Measurements from ENCODE around the gene RALY.

RALY gene

GRCh38 chr20:34084227-34084923 lies 90.7 kb downstream of the RALY start:
- no peak overlapping the region for H3K4me2 ChIP-seq (ENCODE audit: low read depth, low read length, poor library complexity, severe bottlenecking)
- H3F3A ChIP-seq (ENCODE audit: low read depth) = no peaks in the 10 kb centered on the region
- no peaks in the 10 kb centered on the region for H3K9me2 ChIP-seq (replicated peaks; ENCODE audit: low read depth, low read length)
- peaks cover 32% of the 10 kb centered on the region for H4K20me1 ChIP-seq (ENCODE audit: insufficient read depth, low read length, poor library complexity, severe bottlenecking)
- no peak overlapping the region for H3K4me3 ChIP-seq (ENCODE audit: low read length, poor library complexity, severe bottlenecking)
- H3K4me1 ChIP-seq (ENCODE audit: insufficient read depth, low read length, poor library complexity, severe bottlenecking) = peaks cover 3% of the 10 kb centered on the region
- H2AFZ ChIP-seq (ENCODE audit: low read length) = no peak overlapping the region
- no peak overlapping the region for H3K9ac ChIP-seq (ENCODE audit: low read depth, low read length, poor library complexity, severe bottlenecking)
- no peak for TF ChIP-seq CTCF (conservative IDR thresholded peaks at IDR 0.05; ENCODE audit: low read length)
- H3K27me3 ChIP-seq (ENCODE audit: insufficient read depth, low read length, poor library complexity, severe bottlenecking) = no peaks in the 10 kb centered on the region
- no peaks in the 10 kb centered on the region for H3K9me3 ChIP-seq (ENCODE audit: insufficient read depth, low read depth, low read length)
- peaks cover 79% of the 10 kb centered on the region; the same call in 1 of the 2 replicates for H3K36me3 ChIP-seq (ENCODE audit: insufficient read depth, low read length)
- H3K79me2 ChIP-seq (ENCODE audit: insufficient read depth, low read length) = peaks cover 12% of the 10 kb centered on the region; the same call in 1 of the 2 replicates

- no peak overlapping the region for H3K4me3 ChIP-seq (ENCODE audit: low read length, poor library complexity, severe bottlenecking)
- no peaks in the 10 kb centered on the region for H3K9me3 ChIP-seq (ENCODE audit: insufficient read depth, low read depth, low read length)
- no peak overlapping the region for H2AFZ ChIP-seq (ENCODE audit: low read length)
- H3K9ac ChIP-seq (ENCODE audit: low read depth, low read length, poor library complexity, severe bottlenecking) = no peak overlapping the region
- H3F3A ChIP-seq (ENCODE audit: low read depth) = no peaks in the 10 kb centered on the region
- H4K20me1 ChIP-seq (ENCODE audit: insufficient read depth, low read length, poor library complexity, severe bottlenecking) = peaks cover 32% of the 10 kb centered on the region
- H3K9me2 ChIP-seq (replicated peaks; ENCODE audit: low read depth, low read length) = no peaks in the 10 kb centered on the region
- peaks cover 78% of the 10 kb centered on the region; the same call in 1 of the 2 replicates for H3K36me3 ChIP-seq (ENCODE audit: insufficient read depth, low read length)
- H3K4me1 ChIP-seq (ENCODE audit: insufficient read depth, low read length, poor library complexity, severe bottlenecking) = peaks cover 3% of the 10 kb centered on the region
- H3K79me2 ChIP-seq (ENCODE audit: insufficient read depth, low read length) = peaks cover 12% of the 10 kb centered on the region; the same call in 1 of the 2 replicates
- TF ChIP-seq EZH2phosphoT487 (IDR thresholded peaks at IDR 0.05; ENCODE audit: borderline replicate concordance) (no peak), CTCF (conservative IDR thresholded peaks at IDR 0.05; ENCODE audit: low read length) (no peak)
- no peak overlapping the region for H3K4me2 ChIP-seq (ENCODE audit: low read depth, low read length, poor library complexity, severe bottlenecking)
- no peaks in the 10 kb centered on the region for H3K27me3 ChIP-seq (ENCODE audit: insufficient read depth, low read length, poor library complexity, severe bottlenecking)
These were observed 91.9 kb downstream of the RALY start for GRCh38 chr20:34085544-34086040.

DNA sequence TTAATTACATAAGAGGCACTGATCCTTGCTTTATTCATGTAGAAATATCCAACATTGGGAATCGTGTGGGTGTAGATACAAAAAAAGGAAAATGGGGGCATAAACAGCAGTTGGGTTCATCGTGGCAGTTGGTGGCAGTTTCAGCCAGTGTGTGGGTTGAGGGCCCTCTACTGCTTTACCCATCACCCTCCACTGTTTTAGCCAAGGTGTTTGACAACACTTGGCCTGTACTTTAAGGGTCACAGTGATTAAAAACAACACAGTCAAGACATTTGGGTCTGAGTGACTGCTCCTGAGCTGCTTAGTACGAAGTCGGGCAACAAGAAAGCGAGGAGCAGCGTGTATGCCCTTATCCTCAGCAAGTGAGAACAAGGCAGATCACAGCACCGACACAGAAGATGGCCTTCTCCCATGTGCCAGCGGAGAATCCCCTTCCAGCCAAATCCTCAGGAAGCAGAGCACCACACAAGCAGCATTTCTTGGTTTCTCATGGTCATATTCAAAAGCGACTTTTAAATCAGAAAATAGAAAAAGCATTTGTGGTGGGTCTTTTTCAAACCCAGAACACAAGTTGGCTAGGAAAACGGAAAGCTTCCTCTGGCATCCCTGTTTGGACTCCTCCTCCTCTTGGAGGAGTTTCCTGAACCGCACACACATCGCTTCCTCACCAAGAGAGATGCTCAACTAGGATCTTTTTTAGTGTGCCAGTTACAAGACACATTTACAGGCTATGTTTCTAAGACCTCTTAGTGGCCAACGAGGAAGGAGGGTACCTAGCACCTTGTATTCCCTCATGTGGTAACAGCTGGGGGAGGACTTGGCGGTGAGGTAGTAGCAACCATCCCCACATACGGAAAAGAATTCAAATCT lies 94.8 kb downstream of the RALY start:
- no peaks in the 10 kb centered on the region for H3F3A ChIP-seq (ENCODE audit: low read depth)
- peaks cover 82% of the 10 kb centered on the region for H3K36me3 ChIP-seq (ENCODE audit: insufficient read depth, low read length)
- no peaks in the 10 kb centered on the region for H3K9me2 ChIP-seq (replicated peaks; ENCODE audit: low read depth, low read length)
- no peaks in the 10 kb centered on the region for H3K27me3 ChIP-seq (ENCODE audit: insufficient read depth, low read length, poor library complexity, severe bottlenecking)
- H3K9me3 ChIP-seq (ENCODE audit: insufficient read depth, low read depth, low read length) = no peaks in the 10 kb centered on the region
- peaks cover 3% of the 10 kb centered on the region for H3K4me1 ChIP-seq (ENCODE audit: insufficient read depth, low read length, poor library complexity, severe bottlenecking)
- no peak for TF ChIP-seq CTCF (conservative IDR thresholded peaks at IDR 0.05; ENCODE audit: low read length)
- TF ChIP-seq EZH2phosphoT487 (IDR thresholded peaks at IDR 0.05; ENCODE audit: borderline replicate concordance) = no peak
- no peak overlapping the region for H2AFZ ChIP-seq (ENCODE audit: low read length)
- H3K79me2 ChIP-seq (ENCODE audit: insufficient read depth, low read length) = peaks cover 16% of the 10 kb centered on the region; the same call in 1 of the 2 replicates
- no peak overlapping the region for H3K4me3 ChIP-seq (ENCODE audit: low read length, poor library complexity, severe bottlenecking)
- H3K9ac ChIP-seq (ENCODE audit: low read depth, low read length, poor library complexity, severe bottlenecking) = no peak overlapping the region
- no peak overlapping the region for H3K4me2 ChIP-seq (ENCODE audit: low read depth, low read length, poor library complexity, severe bottlenecking)
- H4K20me1 ChIP-seq (ENCODE audit: insufficient read depth, low read length, poor library complexity, severe bottlenecking) = peaks cover 41% of the 10 kb centered on the region

All from Loucy (cell line).